ENCODE results near the gene ARMCX2.

DNA sequence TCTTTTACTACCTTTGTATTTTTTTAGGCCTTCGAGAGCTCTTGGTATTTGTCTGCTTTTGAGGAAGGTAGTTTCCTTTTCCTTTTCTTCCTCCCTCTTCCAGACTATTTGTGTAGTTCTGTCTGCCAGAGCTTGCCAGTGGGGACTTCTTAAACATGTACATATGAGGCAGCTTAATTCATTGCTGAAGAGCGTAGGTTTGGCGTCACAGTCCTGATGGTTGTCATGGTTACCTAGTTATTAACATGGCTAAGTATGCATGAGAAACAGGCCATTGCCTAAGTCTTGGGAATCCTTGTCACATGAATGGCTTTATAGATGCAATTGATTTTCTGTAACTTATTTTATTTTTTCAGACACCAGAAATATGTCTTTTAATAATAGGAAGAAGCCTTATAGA lies 48.5 kb upstream of the ARMCX2 start:
- no peak for TF ChIP-seq CTCF (conservative IDR thresholded peaks at IDR 0.05 in 1 of 2, IDR thresholded peaks at IDR 0.05 in 1 of 2; ENCODE audit: extremely low read depth in 1 of 2, insufficient read depth in 1 of 2, low read depth in 1 of 2, low read length in 2 of 2)
- no peak for TF ChIP-seq EZH2 (IDR thresholded peaks at IDR 0.05; ENCODE audit: borderline replicate concordance, low read length)
